Measurements from ENCODE around the gene TMEM106A. TPM values are rescaled to one million over a fixed set of nuclear protein-coding genes. Genes with fewer than 3 reads are reported as not detected.
A peak's percentile ranks its signal among the peaks of the same experiment; 100 is the strongest.
"Not testable (repeated sequence)": the region's sequence is repeated elsewhere in the genome, so short reads cannot be mapped to it uniquely, and the experiment has no call there.

The TMEM106A gene
- total RNA-seq, 4 donors from 2014 or later, result 9.0 to 14.4 (median 12.5) TPM

GRCh38 chr17:43176119-43176570, 35.5 kb upstream of the TMEM106A start:
- Histone ChIP-seq H3K4me3 (replicated peaks in 1 of 3) (no peak overlapping the region), H3K36me3 (peaks cover 26 to 28% of the 10 kb centered on the region in 2 donors), H3K27ac (peak overlapping the region; percentile 16 to 56 (median 22)), H3K9me3 (no peaks in the 10 kb centered on the region), H3K4me1 (peaks cover 25 to 50% of the 10 kb centered on the region in 2 donors), H3K27me3 (no peaks in the 10 kb centered on the region)
- DNase-seq, result no peak
- WGBS, 2 donors, result 49 to 54% methylated on average over 2 of the region's 2 CpGs
- intact Hi-C loops (cut with DNase I), result loop anchor here (10.0 kb wide), 1 partner anchor 139 kb away; no protein-coding TSS in a partner anchor
- TF ChIP-seq POLR2A (IDR thresholded peaks at IDR 0.05), result no peak
- TF ChIP-seq CTCF (IDR thresholded peaks at IDR 0.05), result no peak

GRCh38 chr17:43183921-43184320, 27.8 kb upstream of the TMEM106A start:
- no peak overlapping the region for H3K4me3 ChIP-seq (replicated peaks in 1 of 3)
- H3K4me1 ChIP-seq, result peaks cover 11 to 12% of the 10 kb centered on the region in 2 donors
- peak overlapping the region; percentile 74 to 92 (median 88) for H3K27ac ChIP-seq
- intact Hi-C loops (cut with DNase I), result no loop called here
- TF ChIP-seq CTCF (IDR thresholded peaks at IDR 0.05) (peak in 1 of 6 experiments; percentile 4), POLR2A (IDR thresholded peaks at IDR 0.05) (no peak)
- H3K9me3 ChIP-seq, result no peaks in the 10 kb centered on the region
- no peaks in the 10 kb centered on the region for H3K27me3 ChIP-seq
- H3K36me3 ChIP-seq, result peaks cover 29 to 45% of the 10 kb centered on the region in 2 donors
- peak; percentile 82 to 85 for DNase-seq
- WGBS, 2 donors, result 42 to 48% methylated on average over 3 of the region's 3 CpGs

- H3K4me1 ChIP-seq, result peaks cover 11 to 12% of the 10 kb centered on the region in 2 donors
- H3K27ac ChIP-seq; H3K9me3 ChIP-seq; intact Hi-C loops (cut with DNase I); H3K4me3 ChIP-seq (replicated peaks in 1 of 3); H3K27me3 ChIP-seq; DNase-seq: not testable (repeated sequence)
- 97 to 98% methylated on average over 5 of the region's 5 CpGs for WGBS, 2 donors
- peaks cover 39 to 53% of the 10 kb centered on the region in 2 donors for H3K36me3 ChIP-seq
Measured at GRCh38 chr17:43186656-43187055, 25.0 kb upstream of the TMEM106A start.

- Histone ChIP-seq H3K4me1 (no peaks in the 10 kb centered on the region), H3K9me3 (no peaks in the 10 kb centered on the region), H3K27me3 (no peaks in the 10 kb centered on the region), H3K4me3 (replicated peaks in 1 of 3) (no peak overlapping the region), H3K27ac (no peak overlapping the region), H3K36me3 (peaks cover 95 to 100% of the 10 kb centered on the region in 2 donors)
- DNase-seq, result no peak
- TF ChIP-seq POLR2A (IDR thresholded peaks at IDR 0.05), result no peak
- no peak for TF ChIP-seq CTCF (IDR thresholded peaks at IDR 0.05)
- WGBS, 2 donors, result 92 to 99% methylated on average over 5 of the region's 5 CpGs
- intact Hi-C loops (cut with DNase I), result no loop called here
Measured at GRCh38 chr17:43193251-43193650, 18.4 kb upstream of the TMEM106A start.

- DNase-seq, result no peak
- H3K27me3 ChIP-seq, result no peaks in the 10 kb centered on the region
- no peak overlapping the region for H3K4me3 ChIP-seq (replicated peaks in 1 of 3)
- H3K9me3 ChIP-seq, result no peaks in the 10 kb centered on the region
- WGBS, 2 donors, result 93 to 96% methylated on average over 2 of the region's 2 CpGs
- intact Hi-C loops (cut with DNase I), result no loop called here
- no peak overlapping the region for H3K27ac ChIP-seq
- H3K4me1 ChIP-seq, result no peaks in the 10 kb centered on the region
- TF ChIP-seq CTCF (IDR thresholded peaks at IDR 0.05) (no peak), POLR2A (IDR thresholded peaks at IDR 0.05) (no peak)
- peaks cover 92 to 99% of the 10 kb centered on the region in 2 donors for H3K36me3 ChIP-seq
Measured at GRCh38 chr17:43199633-43200032, 12.0 kb upstream of the TMEM106A start.
